CD4-positive, alpha-beta T cell treated with Interleukin-4 for 4 hours (primary cell): ENCODE data around the gene SRGAP2C.
A peak's percentile ranks its signal among the peaks of the same experiment; 100 is the strongest.
"Not testable (repeated sequence)": the region's sequence is repeated elsewhere in the genome, so short reads cannot be mapped to it uniquely, and the experiment has no call there.

ENCODE experiments used
- DNase-seq: peaks from one replicate; pipeline ENCODE4 v3.0.0-alpha.2; 2020

Gene SRGAP2C

DNA sequence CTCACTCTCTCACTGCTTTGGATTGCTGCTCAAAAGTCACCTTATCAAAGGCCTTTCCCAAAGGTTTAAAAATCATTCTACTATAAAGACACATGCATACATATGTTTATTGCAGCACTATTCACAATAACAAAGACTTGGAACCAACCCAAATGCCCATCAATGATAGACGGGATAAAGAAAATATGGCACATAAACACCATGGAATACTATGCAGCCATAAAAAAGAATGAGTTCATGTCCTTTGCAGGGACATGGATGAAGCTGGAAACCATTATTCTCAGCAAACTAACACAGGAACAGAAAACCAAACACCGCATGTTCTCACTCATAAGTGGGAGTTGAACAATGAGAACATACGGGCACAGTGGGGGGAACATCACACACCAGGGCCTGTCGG lies 45.9 kb downstream of the SRGAP2C start:
- not testable (repeated sequence) for DNase-seq

DNA sequence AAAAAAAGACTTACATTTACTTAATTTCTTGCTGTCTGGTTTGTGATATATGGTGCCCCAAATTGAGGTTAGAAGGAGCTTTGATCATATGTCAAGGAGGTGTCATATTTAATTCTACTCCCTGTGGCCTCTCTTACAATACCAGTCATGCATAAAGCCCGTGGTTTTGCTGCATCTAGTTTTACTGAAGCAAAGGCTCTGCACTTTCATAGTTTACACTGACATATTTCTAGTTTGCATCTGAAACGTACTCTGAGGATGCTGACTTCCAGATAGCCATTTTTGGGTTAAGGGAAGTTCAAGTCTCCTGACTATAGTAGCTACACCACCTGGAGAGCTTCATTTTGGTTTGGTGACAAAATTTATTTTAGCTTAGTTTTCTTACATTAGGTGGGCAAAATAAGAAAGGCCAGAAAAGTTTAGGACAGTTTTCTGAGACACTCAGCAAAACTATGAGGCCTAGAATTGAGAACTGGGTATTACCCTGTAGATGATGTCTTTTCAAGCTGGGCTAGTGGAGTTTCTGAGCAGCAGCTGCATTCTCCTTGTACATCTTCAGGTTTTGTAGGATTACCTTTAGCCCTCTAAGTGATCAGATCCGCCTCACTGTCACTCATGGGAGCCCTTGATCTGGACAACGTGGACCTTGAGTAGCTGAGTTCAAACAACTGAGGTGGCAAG lies 47.8 kb downstream of the SRGAP2C start:
- DNase-seq: not testable (repeated sequence)

DNA sequence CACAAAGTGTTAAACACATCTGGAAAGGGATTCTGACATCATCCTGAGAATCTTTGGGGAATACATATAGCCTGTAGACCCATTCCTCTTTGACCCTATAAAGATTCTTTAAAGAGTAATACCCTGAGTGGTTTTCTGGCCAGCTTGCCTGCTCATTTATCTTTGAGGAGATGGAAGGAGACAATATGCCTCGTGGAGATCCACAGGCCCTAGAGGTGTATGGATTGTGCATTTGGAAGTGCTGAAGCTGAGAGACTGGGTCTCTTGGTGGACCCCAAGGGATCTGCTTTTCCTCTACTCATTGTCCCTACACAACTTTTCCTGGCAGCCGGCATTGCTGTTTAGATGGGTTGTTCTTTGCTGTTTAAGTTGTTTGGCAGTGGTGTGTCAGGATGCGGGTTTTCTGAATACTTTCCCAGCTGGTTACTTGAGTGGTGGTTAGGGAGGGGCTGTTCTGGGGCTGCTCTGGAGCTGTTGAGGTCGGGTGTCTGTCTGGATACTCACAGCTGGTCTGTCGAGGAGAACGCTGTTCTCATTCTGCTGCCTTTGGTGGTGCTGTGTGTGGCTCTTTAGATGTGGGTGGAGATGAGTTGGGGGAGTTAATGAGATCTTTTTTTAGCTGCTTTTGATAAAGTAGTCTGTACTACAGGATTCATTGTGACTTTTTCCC lies 49.5 kb downstream of the SRGAP2C start:
- not testable (repeated sequence) for DNase-seq

DNA sequence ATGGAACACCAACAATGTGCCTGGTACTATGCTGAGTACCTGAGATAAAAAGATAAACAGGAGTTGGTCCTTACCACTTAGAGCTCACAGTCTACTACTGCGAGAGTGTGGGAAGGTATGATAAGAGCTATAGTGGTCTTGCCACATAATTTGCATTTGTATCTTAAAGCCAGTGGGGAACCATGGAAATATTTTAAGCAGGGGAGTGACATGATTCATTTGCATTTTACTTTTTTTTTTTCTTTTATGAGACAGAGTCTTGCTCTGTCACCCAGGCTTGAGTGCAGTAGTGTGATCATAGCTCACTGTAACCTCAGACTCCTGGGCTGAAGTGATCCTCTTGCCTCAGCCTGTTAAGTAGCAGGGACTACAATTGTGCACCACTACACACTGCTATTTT lies 53.6 kb downstream of the SRGAP2C start:
- DNase-seq: not testable (repeated sequence)

DNA sequence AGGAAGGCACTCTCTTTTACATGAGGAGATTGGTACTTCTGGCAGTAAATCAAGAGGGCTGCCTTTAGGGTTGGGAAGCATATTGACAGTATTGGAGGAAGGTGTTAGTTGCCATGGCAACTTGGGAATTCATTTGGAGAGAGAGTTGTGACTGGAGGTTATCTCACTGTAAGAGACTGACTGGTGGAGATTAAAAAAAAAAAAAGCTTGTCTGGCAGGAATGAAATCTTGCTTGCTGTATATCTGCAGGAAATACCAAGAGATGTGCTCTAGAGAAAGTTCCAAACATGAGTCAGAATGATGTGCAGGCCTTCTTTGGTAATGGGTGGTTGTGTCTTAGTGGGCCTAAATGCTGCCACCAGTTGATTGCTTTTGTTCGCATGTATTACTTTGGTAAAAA lies 59.1 kb downstream of the SRGAP2C start:
- DNase-seq: not testable (repeated sequence)

DNA sequence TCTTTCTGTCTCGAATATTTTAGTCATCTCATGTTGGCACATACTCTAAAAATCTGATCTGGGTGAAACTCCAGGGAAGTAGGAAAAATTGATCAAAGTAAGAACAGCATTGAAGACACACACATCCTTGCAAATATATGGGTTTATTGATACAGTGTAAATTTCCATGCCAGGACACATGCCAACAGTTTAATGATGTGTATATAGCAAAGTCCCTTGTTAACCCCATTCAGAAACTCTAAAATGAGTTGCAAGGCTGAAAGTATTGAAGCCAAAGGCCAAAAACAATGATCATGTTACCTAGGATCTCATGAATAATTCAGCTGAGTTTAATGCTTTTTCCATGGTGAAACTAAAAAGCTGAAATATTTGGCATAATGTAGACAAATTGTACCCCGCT lies 61.6 kb downstream of the SRGAP2C start:
- not testable (repeated sequence) for DNase-seq

DNA sequence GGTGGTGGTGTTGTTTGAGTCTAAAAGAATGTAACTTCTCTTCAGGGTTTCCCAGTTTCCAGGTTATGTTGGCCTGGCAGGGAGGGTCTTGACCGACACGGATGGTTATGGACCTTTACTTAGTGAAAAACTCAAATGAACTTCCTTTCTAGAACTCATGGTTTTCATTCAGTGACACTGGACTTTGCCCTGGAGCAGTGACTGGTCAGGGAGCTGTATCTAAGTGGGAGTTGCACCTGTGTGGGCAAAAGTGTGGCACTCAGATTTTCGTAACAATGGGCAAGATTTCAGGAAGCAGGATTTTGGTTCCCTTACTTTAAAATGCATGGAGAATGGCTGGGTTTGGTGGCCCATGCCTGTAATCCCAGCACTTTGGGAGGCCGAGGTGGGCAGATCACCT lies 67.9 kb downstream of the SRGAP2C start:
- DNase-seq: not testable (repeated sequence)

DNA sequence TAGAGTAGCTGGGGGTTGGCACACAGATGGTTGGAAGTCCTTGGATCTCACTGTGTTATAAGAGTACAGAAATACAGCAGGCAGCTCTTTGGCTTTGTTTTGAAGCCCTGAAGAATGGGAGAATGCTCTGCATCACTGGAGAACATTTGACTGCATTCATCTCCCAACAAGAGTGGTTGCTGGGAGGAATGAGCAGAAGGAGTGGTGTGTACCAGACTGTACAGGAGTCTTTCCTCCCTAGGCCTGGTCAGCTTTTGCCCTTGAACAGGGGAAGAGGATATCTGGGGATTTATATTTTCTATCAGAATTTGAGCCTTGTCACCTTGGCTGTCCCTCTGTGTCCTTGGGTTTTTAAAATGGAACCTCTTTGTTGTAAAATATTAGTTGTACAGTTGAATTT lies 69.8 kb downstream of the SRGAP2C start:
- not testable (repeated sequence) for DNase-seq

DNA sequence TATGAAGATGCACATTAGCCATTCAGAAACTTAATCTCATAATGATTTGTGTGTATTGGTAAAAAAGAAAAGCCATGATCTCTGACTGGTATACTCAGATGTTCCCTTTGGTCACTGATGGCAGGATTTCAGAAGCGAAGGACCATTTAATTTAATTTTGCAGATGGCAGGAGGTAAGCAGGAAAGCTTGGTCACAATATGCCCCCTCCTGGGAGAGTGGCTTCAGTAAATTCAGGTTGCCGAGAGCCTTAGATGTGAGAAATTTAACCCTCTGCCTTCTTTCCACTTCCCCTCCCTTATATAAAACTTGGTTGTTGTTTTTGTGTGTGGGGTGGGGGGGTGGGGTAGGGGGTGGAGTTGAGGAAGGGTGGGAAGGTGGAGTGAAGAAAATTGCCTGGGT lies 72.9 kb downstream of the SRGAP2C start:
- DNase-seq: not testable (repeated sequence)

DNA sequence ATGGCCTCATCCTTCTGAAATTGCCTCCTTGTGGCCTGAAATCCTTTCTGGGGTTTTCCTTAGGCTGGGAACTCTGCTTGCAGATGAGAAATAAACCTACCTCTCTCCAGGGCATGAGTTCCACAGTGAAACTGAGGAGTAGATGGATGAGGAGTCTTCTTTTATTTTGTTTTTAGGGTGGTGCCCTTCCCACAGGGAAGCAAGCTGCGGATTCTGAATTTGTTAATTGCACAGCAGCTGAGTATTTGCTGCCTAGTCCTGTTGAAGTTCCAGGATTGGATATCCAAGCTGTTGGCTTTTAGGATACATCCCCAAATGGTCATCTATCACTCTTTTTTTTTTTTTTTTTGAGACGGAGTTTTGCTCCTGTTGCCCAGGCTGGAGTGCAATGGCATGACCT lies 73.4 kb downstream of the SRGAP2C start:
- DNase-seq: not testable (repeated sequence)

DNA sequence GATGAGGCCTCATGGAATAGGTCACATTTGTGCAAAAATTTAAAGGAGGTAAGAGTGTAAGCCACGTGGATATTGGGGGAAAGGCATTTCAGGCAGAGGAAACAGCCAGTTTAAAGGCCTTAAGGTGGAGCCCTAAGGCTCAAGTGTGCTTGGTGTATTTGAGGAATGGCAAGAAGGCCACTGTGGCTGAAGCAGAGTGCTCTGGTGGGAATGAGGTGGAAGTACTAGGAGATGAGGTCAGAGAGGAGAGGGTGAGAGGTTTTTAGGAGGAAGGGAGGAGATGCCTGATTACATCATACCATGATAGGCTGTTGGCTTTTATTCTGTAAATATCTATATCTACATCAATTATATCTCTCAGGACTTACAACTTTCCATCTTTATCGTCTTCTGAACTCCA lies 75.4 kb downstream of the SRGAP2C start:
- not testable (repeated sequence) for DNase-seq

DNA sequence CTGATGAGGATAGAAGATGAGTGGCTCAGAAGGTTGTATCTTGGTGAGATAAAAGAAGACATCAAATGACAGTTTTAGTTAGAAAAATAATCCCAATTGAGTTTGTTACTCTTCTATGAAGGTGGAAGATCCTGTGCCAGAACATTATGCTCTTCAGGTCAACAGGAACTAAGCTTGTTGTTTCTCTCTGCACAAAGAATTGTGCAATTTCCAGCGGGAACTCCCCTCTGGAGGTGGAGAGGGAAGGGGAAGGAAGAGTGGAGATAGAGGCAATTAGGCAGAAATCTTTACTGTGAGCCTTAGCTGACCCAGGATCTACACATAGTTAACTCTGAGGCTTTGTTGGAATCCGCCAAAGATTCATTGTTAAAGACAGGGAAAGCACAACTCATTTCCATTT lies 77.4 kb downstream of the SRGAP2C start:
- DNase-seq: not testable (repeated sequence)

DNA sequence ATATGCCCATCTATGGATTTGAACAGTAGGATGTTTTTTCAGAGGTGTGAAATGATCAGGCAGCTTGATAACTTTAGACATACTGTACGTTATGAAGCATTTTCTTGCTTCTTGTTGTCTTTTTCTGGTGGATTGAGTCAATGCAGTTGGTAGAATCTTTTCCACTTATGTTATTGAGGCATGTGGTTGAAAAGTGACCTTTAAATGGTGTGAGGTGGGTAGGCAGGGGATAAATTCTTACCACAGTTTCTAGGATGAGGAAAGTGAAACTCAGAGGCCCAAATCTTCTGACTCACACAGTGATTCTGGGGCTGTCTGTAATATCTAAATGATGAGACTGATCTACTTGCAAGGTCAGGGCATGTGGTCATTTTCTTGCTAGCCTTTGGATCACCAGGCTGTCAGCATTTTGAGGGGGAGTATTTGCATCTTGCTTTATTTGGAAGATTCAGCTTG lies 79.0 kb downstream of the SRGAP2C start:
- DNase-seq: peak; percentile 31

DNA sequence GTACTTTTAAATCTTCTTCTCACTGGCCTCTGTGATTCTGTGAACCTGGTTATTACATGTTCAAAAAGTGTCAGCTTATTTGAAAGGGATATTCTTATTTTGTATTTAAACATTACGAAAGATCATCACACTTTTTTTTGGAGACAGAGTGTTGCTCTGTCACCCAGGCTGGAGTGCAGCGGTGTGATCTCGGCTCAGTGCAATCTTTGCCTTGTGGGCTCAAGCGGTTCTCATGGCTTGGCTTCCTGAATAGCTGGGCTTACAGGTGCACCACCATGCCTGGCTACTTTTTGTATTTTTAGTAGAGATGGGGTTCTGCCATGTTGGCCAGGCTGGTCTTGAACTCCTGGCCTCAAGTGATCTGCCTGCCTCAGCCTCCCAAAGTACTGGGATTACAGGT lies 82.3 kb downstream of the SRGAP2C start:
- not testable (repeated sequence) for DNase-seq

DNA sequence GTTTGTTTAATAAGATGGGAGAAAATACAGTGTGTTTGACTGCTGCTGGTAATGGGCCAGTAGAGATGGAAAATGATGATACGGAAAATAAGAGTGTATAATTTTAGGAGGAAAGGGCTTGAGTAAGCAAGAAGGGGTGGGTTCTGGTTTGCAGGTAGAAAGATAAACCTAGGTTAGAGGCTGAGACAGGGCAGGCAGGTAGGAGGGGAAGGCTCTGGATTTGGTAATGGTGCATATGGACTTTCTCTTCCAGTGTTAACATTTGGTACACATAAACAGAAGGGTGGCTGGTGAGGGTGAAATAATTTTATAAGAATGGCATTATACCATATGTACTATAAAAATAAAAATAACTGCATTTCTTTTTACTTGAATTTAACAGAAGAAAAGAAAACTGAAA lies 84.5 kb downstream of the SRGAP2C start:
- DNase-seq: not testable (repeated sequence)

DNA sequence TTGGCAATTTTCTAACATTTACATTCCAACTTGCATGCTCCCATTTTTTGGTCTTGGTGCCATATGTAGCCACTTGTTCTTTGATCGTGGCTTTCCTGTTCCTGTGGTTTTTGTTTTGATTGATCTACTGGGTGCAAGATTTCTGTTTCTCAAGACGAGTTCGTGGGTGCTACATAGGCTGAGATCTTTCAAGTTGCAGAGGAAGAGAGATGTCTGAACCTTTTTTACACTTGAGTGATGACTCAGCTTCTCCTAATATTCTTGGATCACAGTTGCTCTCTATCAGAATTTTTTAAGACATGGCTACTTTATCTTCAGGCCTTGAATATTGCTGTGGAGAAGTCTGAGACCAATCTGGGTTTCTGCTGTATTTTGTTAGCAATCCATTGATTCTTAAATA lies 85.2 kb downstream of the SRGAP2C start:
- not testable (repeated sequence) for DNase-seq

DNA sequence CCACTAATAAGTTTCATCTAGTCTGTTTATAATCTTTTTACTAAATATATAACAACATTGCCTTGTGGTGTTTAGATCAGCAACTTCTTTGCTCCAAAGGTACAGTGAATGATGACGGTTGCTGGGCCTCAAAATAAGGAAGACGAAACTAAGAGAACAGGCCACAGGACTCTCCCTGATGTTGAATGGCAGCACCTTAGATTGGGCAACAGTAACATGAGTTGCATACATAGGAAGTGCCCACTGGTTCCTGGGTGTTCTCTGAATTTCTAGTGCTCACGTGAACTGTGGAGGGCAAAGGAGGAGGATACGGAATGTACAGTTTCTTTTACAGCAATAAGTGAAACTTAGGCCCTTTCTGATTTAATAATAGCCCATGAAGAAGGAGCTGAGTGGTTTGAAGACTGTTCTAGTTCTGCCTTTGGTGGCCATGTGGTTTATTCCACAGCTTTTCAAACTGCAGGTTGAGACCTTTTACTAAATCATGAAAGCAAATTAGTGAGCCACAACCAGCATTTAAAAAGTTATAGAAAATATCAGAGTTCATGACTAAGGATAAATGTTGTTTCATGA lies 86.5 kb downstream of the SRGAP2C start:
- not testable (repeated sequence) for DNase-seq

DNA sequence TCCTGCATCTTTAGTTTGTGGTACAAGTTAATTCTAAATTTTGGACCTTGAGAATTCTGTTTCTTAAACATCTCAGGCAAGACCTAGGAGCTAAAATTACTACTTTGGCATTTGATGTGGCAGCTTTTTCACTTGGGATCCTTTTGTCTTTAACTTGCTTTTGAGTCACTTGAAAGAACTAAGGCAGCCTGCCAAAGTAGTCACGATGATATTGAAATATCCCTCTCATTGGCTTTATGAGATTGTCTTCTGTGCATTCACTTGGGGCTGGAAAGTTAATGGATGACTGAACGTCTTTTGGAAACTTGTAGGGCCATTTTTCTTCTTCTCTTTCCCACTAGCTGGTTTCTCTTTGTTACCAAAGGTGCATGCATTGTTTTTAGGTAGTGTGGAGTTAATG lies 90.7 kb downstream of the SRGAP2C start:
- not testable (repeated sequence) for DNase-seq

DNA sequence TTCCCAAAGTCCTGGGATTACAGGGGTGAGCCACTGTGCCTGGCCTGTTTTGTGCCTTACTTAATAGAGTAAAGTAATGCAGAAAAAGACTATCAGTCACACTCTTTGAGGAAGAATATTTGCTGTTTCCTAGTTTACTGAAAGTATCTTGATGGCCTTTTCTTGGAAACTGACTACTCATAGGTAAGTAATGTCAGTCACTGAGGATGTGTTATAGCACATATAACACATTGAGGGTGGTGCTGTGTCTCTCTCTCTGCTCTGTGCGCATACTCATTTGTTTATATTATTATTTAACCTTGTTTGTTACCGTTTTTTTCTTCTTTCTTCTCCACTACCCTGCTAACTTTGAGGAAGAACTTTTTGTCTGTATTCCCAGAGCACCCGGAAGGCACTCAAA lies 93.4 kb downstream of the SRGAP2C start:
- not testable (repeated sequence) for DNase-seq

DNA sequence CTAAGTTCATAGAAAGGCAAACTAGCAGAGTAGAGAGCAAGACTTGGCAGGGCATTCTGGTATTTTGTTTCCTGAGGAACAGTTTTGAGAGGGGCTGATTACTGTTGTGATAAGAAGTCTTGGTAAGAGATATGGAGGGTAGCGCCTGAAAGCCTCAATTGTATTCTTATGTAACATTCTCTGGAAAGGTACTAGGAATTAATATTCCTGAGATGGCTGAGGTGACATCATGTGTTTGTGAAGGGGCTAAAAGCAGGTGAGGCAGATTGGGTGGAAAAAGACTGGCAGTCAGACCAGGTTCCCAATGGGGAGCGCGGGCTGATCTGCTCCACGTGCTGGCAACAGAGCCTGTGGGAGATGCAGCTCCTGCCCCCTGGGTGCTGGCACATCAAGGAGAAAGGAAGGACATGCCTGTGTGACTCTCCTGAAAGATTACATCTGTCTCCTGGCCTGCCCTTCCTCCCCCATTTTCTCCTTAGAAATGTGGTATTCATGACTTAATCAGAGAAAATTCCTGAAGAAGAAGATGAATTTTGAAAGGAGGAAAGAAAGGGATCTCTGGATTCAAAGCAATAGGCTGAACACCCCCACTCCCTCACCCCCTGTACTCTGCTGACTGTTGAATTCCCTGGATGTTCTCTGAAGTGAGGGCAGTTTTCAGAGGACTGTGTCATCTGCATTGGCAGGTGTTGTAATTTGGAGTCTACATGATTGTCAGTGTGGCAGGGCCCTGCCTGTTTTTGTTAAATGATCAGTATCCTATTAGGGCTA lies 94.2 kb downstream of the SRGAP2C start:
- not testable (repeated sequence) for DNase-seq

DNA sequence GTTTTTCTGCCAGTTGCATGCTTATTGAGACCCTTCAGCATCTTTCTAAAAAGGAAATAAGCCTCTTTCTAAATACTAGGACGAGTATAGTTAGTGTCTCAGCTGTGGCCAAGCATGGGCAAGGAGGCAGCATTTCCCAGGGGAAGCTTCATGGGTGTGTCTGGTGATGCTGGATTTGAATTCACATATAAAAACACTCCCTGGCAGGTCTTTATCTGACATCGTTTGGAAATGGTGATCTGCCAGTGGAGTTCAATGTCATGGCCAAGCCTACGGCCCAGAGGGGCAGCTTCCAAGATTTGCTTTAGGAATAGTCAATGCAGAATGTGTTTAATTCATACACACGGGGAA lies 94.7 kb downstream of the SRGAP2C start:
- DNase-seq: not testable (repeated sequence)

DNA sequence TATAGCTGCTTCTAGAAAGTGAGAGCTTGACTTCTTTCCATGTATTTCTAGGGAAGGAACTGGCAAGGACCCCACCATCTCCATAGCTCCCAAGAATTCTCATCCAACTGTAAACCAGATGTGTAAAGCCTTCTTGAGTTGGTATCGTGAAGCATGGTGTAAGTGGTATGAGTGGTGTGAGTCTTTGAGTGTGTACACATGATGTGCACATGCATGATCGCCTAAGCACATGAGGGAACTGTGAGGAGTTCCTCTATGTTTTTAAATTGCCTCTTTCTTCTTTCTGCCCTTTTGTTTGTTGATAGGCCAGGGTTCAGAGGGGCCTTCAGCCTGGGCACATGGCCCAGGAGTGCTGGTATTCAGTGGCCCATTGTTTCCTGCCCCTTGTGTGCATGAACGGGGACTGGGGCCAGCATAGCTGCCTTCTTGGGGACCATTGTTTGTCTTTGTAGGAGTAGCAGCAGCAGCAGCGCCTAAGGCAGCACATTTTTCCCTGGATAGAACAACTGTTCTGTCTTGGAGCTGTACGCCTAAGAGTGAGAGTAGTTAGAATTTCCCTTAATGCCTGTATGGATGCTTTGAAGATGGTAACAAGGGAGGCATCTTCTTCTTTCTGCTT lies 96.0 kb downstream of the SRGAP2C start:
- not testable (repeated sequence) for DNase-seq

DNA sequence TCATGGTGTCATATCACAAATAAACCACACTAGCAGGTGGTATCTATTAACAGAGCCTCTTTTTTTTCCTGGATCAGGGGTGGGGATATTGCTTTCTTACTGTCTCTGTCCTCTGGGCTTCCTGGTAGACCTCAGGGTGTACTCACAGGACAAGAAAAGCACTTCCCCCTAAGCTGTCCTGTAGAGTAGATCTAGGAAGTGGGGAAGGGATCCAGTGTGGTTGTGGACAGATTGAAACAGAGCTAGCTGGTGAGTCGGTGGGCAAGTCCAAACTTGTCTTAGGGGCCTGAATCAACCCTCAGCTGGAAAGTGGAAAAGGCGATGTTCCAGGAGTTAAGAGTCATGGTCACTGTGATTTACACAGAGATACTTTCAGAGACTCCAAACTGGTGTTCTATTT lies 96.7 kb downstream of the SRGAP2C start:
- not testable (repeated sequence) for DNase-seq
